ENCODE measurements around the gene IGSF8.

IGSF8 gene

GRCh38 chr1:160101717-160102522, 3.5 kb upstream of the IGSF8 start:
- DNase-seq = no peak

DNA sequence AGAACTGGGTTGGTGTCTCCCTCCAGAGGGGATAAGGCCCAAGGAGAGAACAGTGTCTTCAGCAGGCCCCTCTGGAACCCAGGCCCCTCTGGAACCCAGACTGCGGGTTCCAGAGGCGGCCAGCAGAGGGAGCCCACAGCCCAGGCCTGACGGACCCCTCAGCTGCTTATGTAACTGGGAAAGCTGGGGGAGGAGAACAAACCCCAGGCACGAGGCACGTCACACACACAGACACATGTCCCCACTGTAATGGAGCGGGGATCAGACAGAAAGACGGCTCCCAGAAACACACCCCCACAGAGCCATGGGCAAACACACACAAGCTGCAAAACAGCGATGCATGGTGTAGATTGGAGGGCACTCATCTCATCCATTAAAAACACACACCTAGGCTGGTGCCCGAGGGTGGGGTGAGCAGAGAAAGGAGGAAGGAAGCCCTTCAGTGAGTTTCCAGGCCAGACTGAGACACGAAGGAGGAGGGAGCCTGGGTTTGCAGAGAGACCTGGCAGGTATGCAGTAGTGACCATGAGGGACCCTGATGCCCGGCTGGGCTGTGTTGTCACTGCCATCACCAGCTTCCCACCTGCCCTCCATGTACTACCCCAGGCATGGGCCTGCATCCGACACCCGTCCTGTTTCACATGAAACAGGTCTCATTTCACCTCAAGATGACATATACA, 2.8 kb upstream of the IGSF8 start:
- DNase-seq = peak; percentile 83

- no peak for DNase-seq
Measured at GRCh38 chr1:160099716-160100375, 1.4 kb upstream of the IGSF8 start.

GRCh38 chr1:160098852-160099561, 588 bp upstream of the IGSF8 start:
- DNase-seq = peak; percentile 97

DNA sequence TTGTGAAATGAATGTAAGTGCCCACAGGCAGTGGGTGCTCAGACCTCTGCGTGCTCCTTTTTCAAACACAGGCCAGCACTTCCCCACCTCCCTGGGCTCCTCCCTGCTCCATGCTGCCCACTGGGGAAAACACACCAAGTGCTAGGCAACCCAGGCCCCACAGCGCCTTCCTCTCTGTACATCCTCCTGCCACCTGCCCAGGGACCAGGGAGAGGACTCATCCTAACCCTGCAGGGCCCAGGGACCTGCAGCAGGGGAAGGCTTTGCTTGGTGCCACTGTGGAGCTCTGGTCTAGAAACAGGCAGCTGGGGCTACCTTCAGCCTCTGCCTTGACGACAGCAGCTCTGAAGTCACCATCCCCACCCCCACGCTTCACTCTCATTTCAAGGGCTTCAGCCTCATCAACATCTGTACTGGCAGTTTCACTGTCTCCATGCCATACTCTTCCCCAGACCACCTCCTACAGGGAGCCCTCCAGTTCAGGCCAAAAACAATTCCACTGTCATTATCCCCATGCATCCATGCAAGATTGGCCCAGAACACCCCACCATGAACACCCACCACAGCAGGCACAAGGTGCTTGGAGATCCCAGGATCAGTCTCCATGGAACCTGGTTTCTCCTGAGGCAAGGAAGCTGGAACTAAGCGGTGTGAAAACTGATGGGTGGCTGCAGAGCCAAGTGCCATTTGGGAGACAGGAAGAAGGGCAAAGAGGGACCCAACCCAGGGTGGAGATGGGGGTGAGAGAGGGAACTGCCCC, 1.1 kb downstream of the IGSF8 start:
- no peak for DNase-seq

- DNase-seq = peak; percentile 40
Measured at GRCh38 chr1:160096274-160097116, 1.9 kb downstream of the IGSF8 start.

- no peak for DNase-seq
Measured at GRCh38 chr1:160095382-160096105, 2.9 kb downstream of the IGSF8 start.

- DNase-seq = no peak
Measured at GRCh38 chr1:160094806-160095205, 3.6 kb downstream of the IGSF8 start.

GRCh38 chr1:160094291-160094625, 4.2 kb downstream of the IGSF8 start:
- DNase-seq = no peak

DNA sequence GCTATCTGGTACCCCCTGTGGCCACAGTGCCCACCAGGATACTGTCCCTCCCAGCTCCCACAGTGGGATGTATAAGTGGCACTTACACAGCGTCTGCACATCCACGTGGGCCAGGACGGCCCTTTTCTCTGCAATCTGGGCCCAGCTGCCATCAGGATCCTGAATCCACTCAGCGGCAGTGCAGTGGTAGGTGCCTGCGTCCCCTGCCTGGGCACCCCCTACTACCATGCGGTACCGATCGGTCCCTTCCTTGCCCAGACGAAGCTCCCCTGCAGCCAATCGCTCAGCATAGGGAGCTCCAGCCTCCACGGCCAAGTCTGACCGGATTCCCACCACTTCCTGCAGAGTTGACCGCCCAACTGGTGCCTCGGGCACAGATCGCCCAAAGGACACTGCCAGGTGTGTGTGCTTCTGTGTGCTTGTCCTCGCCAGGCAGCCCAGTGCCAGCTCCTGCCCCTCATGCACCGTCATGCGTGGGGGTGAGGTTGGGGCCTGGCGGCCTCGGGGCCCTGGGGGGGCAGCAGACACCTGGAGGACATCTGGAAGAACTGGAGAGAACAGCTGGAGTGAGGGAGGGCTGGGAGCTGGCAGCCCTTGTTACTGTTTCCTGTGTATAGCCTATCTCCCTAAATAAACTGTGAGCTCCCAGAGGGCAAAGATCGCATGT, 4.7 kb downstream of the IGSF8 start:
- DNase-seq = no peak

DNA sequence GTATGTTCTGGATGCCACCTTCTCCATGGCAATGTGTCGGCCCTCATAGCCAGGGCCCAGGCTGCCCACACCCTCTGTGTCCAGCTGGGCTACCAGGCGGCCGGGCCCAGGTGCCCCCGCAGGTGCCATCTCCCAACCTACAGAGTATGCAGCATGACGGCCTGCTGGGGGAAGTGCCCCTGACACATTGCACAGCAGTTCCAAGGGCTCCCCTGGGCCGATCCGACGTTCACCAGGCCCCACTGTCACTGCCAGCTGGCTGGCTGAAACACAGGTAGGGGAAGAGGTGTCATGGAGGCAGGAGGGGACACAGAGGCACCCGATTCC, 5.4 kb downstream of the IGSF8 start:
- DNase-seq = no peak

DNA sequence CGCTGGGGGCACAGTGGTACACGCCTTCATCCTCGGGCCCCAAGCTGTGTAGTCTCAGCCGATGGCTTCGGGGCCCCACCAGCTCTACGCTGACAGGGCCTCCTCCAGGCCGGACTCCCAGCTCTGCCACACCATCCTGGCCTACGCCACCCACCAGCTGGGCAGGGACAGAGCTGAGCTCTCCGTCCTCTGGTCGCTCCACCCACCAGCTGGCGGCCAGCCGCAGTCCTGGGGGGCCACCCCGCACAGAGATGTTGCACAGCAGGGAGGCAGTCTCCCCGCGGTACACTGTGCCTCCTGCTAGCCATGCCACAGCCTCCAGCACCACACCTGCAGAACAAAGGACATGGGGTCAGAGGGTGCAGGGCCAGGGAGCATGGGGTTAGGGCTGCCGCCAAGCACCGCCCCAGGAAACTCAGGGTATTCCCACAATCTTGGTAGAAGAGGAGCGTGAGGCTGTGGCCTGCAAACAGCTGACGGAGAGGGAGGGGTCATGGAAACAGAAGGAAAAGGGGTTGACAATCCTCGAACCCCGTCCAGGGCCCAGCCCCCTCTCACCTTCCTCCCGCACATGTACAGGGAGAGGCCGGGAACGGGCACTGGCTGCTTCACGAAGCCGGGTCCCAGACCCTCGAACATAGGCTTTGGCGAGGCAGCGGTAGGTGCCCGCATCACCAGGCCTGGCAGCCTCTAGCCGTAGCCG, 5.9 kb downstream of the IGSF8 start:
- DNase-seq = no peak

DNA sequence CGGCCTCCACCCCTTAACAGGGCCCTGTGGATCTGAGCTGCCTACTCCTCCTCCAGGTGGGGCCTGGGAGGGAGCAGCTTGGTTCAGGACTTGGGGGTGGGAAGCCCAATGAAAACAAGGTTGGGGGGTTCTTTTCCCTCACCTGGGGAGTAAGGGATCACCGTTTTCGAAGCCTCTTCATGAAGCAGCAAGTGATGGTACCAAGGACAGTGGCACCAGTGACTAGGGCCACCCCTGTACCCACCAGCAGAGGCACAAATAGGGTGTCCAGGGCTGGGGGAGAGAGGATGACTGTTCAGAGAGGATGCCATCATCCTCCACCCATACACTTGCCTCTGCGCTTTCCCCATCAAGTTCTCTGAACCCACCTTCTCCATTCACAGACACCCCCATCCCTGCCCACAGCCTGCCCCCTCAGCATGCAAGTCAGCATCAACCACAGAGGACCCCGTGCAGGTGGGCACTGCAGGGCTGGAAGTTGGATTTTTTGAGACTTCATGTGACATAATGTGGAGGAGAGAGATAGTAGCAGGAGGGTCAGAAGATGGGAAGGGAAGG, 6.7 kb downstream of the IGSF8 start:
- DNase-seq = no peak

DNA sequence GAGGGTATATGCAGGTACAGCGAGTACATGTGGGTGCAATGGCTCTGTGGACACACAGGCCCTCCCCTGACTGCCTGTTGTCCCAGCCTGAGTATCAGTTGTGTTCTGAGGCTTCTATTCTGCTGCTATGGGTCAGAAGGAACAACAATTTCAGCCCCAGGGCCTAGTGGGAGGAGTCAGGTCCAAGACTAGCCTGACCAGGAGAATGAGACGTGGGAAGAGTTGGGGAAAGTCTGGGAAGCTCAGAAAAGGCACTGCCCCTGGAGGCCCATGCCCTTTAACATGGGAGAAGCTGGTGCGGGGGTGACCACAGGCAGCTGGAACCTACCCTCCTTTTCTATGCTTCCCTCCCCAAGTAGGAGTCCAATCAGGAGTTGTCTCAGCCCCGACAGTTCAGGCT, 7.7 kb downstream of the IGSF8 start:
- no peak for DNase-seq

DNA sequence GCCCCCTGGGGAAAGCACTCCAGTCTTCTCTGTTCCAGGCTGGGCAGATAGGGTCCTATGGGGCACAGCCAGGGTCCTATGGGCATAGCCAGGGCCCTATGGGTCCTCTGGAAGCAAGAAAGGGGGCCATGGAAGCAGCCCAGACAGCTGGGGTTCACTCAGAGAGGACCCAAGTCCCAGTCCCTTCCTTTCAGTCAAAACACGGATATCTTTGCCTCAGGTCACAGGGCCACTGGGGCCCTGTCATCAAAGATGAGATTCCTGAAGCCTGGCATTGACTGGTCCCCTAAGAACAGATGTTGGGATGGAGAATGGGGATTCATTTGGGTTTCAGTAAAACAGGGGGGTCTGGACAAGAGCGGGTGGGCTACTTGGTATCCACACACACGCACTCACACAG, 8.5 kb downstream of the IGSF8 start:
- DNase-seq = no peak

DNA sequence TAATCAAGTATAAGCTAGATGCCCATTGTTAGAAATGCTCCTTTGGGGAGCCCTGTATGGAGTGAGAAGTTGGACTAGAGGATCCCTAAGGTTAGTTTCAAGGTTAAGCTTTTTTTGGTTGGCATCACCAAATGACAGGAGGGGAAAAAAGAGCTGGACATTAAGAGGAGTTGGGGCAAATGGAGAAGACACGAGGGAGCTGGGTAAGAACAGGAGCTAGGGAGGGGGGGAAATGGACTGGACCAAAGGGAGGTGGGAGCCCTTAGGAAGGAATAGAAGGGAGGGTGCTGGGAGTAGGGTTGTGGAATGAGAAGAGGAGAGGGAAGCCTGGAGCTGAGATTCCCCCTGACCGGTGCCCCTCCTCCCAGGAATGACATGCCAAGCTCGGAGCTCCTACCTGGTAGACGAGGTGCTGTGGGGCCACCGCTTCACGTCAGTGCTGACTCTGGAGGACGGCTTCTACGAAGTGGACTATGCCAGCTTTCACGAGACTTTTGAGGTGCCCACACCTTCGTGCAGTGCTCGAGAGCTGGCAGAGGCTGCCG, 11.2 kb downstream of the IGSF8 start:
- DNase-seq = no peak

DNA sequence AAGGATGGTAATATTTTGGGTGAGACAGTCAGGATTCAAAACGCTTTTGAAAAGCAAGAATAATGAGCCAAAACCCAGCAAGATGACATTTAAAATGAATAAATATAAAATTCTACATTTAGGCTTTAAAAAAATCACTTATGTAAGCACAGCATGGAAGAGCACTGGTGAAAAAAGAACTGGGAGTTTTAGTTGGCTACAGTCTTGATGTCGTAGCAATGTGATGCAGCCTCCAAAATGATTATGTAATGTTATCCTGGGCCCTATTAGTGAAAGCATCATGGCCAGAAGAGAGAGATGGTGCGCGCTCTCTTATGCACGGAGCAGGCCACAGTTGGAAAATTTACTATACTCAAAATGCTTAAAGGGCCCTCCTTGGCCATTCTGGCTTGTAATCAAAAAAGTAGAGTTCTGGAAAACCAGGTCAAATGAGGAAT, 11.9 kb downstream of the IGSF8 start:
- no peak for DNase-seq

- peak; percentile 70 for DNase-seq
Measured at GRCh38 chr1:160085686-160086455, 12.5 kb downstream of the IGSF8 start.
